GM23338 (cell line): ENCODE measurements around the gene REV3L. TPM values are rescaled to one million over a fixed set of nuclear protein-coding genes. Genes with fewer than 3 reads are reported as not detected.

Experiments
- ATAC-seq: fragments of 200-7000 bp; cut with Tn5 transposase; 3 replicates; pipeline ENCODE4 v1.9.1; 2020
- DNase-seq: peaks from one replicate; pipeline ENCODE4 v3.0.0-alpha.2; 2015; ENCODE audit warnings: low spot score
- H2AFZ ChIP-seq: fragments of 200-600 bp; sonication (generic); 2 replicates; pipeline ENCODE4 v1.8.0; 2016; ENCODE audit warnings: antibody characterized with exemption, mild to moderate bottlenecking, moderate library complexity
- H3F3A ChIP-seq: fragments of 200-600 bp; sonication (generic); replicated peaks from 2 replicates; pipeline ENCODE4 v1.8.0; 2017; ENCODE audit warnings: antibody characterized with exemption, mixed run types, low read depth
- H3K27ac ChIP-seq: fragments of 200-600 bp; sonication (generic); 2 replicates; pipeline ENCODE4 v1.6.1; 2016; ENCODE audit warnings: low read depth
- H3K27me3 ChIP-seq: fragments of 200-600 bp; sonication (generic); 2 replicates; pipeline ENCODE4 v1.8.0; 2016; ENCODE audit warnings: mild to moderate bottlenecking, mixed run types, moderate library complexity; ENCODE audit not compliant: insufficient read depth
- H3K36me3 ChIP-seq: fragments of 200-600 bp; sonication (generic); 2 replicates; pipeline ENCODE4 v1.8.0; 2016; ENCODE audit warnings: mild to moderate bottlenecking; ENCODE audit not compliant: insufficient read depth
- H3K4me1 ChIP-seq: fragments of 200-600 bp; sonication (generic); 2 replicates; pipeline ENCODE4 v1.8.0; 2016; ENCODE audit warnings: mild to moderate bottlenecking, moderate library complexity; ENCODE audit not compliant: insufficient read depth
- H3K4me2 ChIP-seq: fragments of 200-600 bp; sonication (generic); 2 replicates; pipeline ENCODE4 v1.7.1; 2017; ENCODE audit warnings: mixed run types
- H3K4me3 ChIP-seq: fragments of 200-600 bp; sonication (generic); 2 replicates; pipeline ENCODE4 v1.6.1; 2016; ENCODE audit warnings: mixed run types
- H3K79me2 ChIP-seq: fragments of 200-600 bp; sonication (generic); replicated peaks from 2 replicates; pipeline ENCODE4 v1.8.0; 2017; ENCODE audit warnings: mild to moderate bottlenecking; ENCODE audit not compliant: insufficient read depth
- H3K9me2 ChIP-seq: fragments of 200-600 bp; sonication (generic); 2 replicates; pipeline ENCODE4 v1.8.0; 2017; ENCODE audit not compliant: insufficient read depth
- H4K20me1 ChIP-seq: fragments of 200-600 bp; sonication (generic); replicated peaks from 2 replicates; pipeline ENCODE4 v1.8.0; 2017; ENCODE audit warnings: mild to moderate bottlenecking; ENCODE audit not compliant: insufficient read depth
- H3K27ac Mint-ChIP-seq: 2 replicates; pipeline ENCODE4 v1.8.0; 2020; ENCODE audit warnings: inconsistent platforms, mild to moderate bottlenecking, moderate library complexity, mixed read lengths
- H3K27me3 Mint-ChIP-seq: 3 replicates; pipeline ENCODE4 v1.8.0; 2022; ENCODE audit warnings: low read depth, mild to moderate bottlenecking, moderate library complexity, mixed read lengths, inconsistent platforms; ENCODE audit not compliant: insufficient read depth, poor library complexity
- H3K36me3 Mint-ChIP-seq: 3 replicates; pipeline ENCODE4 v1.8.0; 2021; ENCODE audit warnings: low read depth, mild to moderate bottlenecking, inconsistent platforms, moderate library complexity, mixed read lengths
- H3K4me1 Mint-ChIP-seq: 3 replicates; pipeline ENCODE4 v1.8.0; 2020; ENCODE audit warnings: mild to moderate bottlenecking, inconsistent platforms, mixed read lengths
- H3K4me3 Mint-ChIP-seq: 3 replicates; pipeline ENCODE4 v1.8.0; 2021; ENCODE audit warnings: moderate library complexity, mild to moderate bottlenecking, inconsistent platforms, mixed read lengths
- H3K9me3 Mint-ChIP-seq: 3 replicates; pipeline ENCODE4 v1.8.0; 2020; ENCODE audit warnings: moderate library complexity, mild to moderate bottlenecking, inconsistent platforms, mixed read lengths
- CTCF ChIP-seq, 2 experiments: fragments of 200-600 bp in 1 of 2; sonication (generic) in 1 of 2; conservative IDR thresholded peaks; 2 replicates each; pipeline versions ENCODE4 v1.5.1 to v1.6.1; 2016 to 2017; ENCODE audit warnings: antibody characterized with exemption in 2 of 2, low read depth in 2 of 2, mild to moderate bottlenecking in 2 of 2, moderate library complexity in 1 of 2
- ETS1 ChIP-seq: IDR thresholded peaks from 2 replicates; pipeline ENCODE4 v1.6.1; 2016; ENCODE audit warnings: antibody characterized with exemption
- EZH2 ChIP-seq: fragments of 200-600 bp; sonication (generic); IDR thresholded peaks from one replicate; pipeline ENCODE4 v1.8.0; 2017; ENCODE audit warnings: antibody characterized with exemption, mild to moderate bottlenecking, low read depth; ENCODE audit not compliant: unreplicated experiment
- EZH2phosphoT487 ChIP-seq: fragments of 200-600 bp; sonication (generic); IDR thresholded peaks from one replicate; pipeline ENCODE4 v1.8.1; 2018; ENCODE audit warnings: antibody characterized with exemption; ENCODE audit not compliant: unreplicated experiment
- JUNB ChIP-seq: IDR thresholded peaks from one replicate; pipeline ENCODE4 v1.6.1; 2016; ENCODE audit warnings: antibody characterized with exemption; ENCODE audit not compliant: unreplicated experiment
- NANOG ChIP-seq: IDR thresholded peaks from 2 replicates; pipeline ENCODE4 v1.6.1; 2016; ENCODE audit warnings: antibody characterized with exemption, borderline replicate concordance
- POLR2AphosphoS5 ChIP-seq: IDR thresholded peaks from 2 replicates; pipeline ENCODE4 v1.6.1; 2016; ENCODE audit warnings: antibody characterized with exemption, low read depth
- REST ChIP-seq: IDR thresholded peaks from one replicate; pipeline ENCODE4 v1.6.1; 2018; ENCODE audit warnings: antibody characterized with exemption; ENCODE audit not compliant: unreplicated experiment
- STAT1 ChIP-seq: IDR thresholded peaks from one replicate; pipeline ENCODE4 v1.6.1; 2016; ENCODE audit warnings: antibody characterized with exemption; ENCODE audit not compliant: unreplicated experiment
- ZNF114 ChIP-seq: fragments of 250-450 bp; sonication (Bioruptor Pico); IDR thresholded peaks from 2 replicates; pipeline ENCODE4 v1.5.0; 2020; ENCODE audit warnings: mild to moderate bottlenecking, moderate library complexity
- ZNF331 ChIP-seq: fragments of 250-450 bp; sonication (Bioruptor Pico); IDR thresholded peaks from 2 replicates; pipeline ENCODE4 v1.5.0; 2020; ENCODE audit warnings: low read depth, mild to moderate bottlenecking, moderate library complexity
- ZNF462 ChIP-seq: fragments of 250-450 bp; sonication (Bioruptor Pico); IDR thresholded peaks from 2 replicates; pipeline ENCODE4 v1.5.0; 2020; ENCODE audit warnings: mild to moderate bottlenecking, moderate library complexity
- polyA plus RNA-seq: library from polyadenylated mRNA; unstranded; fragments of >200 nt; fragmentation: Nextera tagmentation; extraction: Ambion mirVana; gene quantifications from 2 replicates; pipeline ENCODE4 v1.2.1, GENCODE V29; 2016
- total RNA-seq: library from RNA; depleted of rRNA; stranded (reverse); fragments of >200 nt; shearing (Covaris generic); gene quantifications from 2 replicates; pipeline ENCODE4 v1.2.3, GENCODE V29; 2014

REV3L gene
- total and polyA plus RNA-seq, 2 experiments from 2014 or later = 8.3 to 13.1 TPM

GRCh38 chr6:111337829-111338236, 145.2 kb downstream of the REV3L start (continued):
- TF ChIP-seq ETS1 = no peak
- no peak for TF ChIP-seq JUNB
- no peak for TF ChIP-seq EZH2phosphoT487

GRCh38 chr6:111329882-111330633, 153.0 kb downstream of the REV3L start:
- H3K27ac Mint-ChIP-seq = no peak overlapping the region
- H2AFZ ChIP-seq = no peak overlapping the region
- no peak for TF ChIP-seq ZNF462
- no peak for TF ChIP-seq EZH2
- TF ChIP-seq STAT1 = no peak
- no peak for TF ChIP-seq REST
- no peak for TF ChIP-seq ZNF331
- no peak for TF ChIP-seq ZNF114
- TF ChIP-seq JUNB = no peak
- TF ChIP-seq NANOG = no peak
- TF ChIP-seq CTCF (conservative IDR thresholded peaks at IDR 0.05; ENCODE audit: low read depth in 2 of 2) = no peak
- no peak for TF ChIP-seq POLR2AphosphoS5

More at GRCh38 chr6:111329882-111330633, 153.0 kb downstream of the REV3L start:
- no peaks in the 10 kb centered on the region for H3K36me3 ChIP-seq
- no peaks in the 10 kb centered on the region for H3K27me3 Mint-ChIP-seq
- ATAC-seq = no peak
- no peaks in the 10 kb centered on the region for H3F3A ChIP-seq
- no peak for DNase-seq
- H4K20me1 ChIP-seq = no peaks in the 10 kb centered on the region
- no peak overlapping the region for H3K4me3 Mint-ChIP-seq
- no peak overlapping the region for H3K27ac ChIP-seq
- no peak overlapping the region for H3K4me3 ChIP-seq
- no peaks in the 10 kb centered on the region for H3K9me2 ChIP-seq
- no peaks in the 10 kb centered on the region for H3K79me2 ChIP-seq
- no peaks in the 10 kb centered on the region for H3K4me1 ChIP-seq
- no peak overlapping the region for H3K4me2 ChIP-seq
- peaks cover 3% of the 10 kb centered on the region; the same call in 1 of the 3 replicates for H3K36me3 Mint-ChIP-seq
- H3K4me1 Mint-ChIP-seq = no peaks in the 10 kb centered on the region
- no peaks in the 10 kb centered on the region for H3K27me3 ChIP-seq
- no peaks in the 10 kb centered on the region for H3K9me3 Mint-ChIP-seq
